Coronary artery (tissue), 2 donors: ENCODE results near the gene MUC20.
"Not testable (repeated sequence)": the region's sequence is repeated elsewhere in the genome, so short reads cannot be mapped to it uniquely, and the experiment has no call there.

ENCODE experiments used
- DNase-seq: peaks from one replicate; pipeline ENCODE4 v3.0.0-alpha.2; 2017; ENCODE audit warnings: low spot score
- H3K27ac ChIP-seq, 2 donors: fragments of 200-600 bp; sonication (generic); one replicate each; pipeline ENCODE4 v1.5.1; 2016 to 2019
- H3K4me3 ChIP-seq: fragments of 200-600 bp; sonication (generic); 2 replicates; pipeline ENCODE4 v1.5.1; 2016; ENCODE audit warnings: mild to moderate bottlenecking, moderate library complexity
- TF ChIP-seq, protein P1 (sequence below): fragments of 200-600 bp; sonication (generic); IDR thresholded peaks from one replicate; pipeline ENCODE4 v1.5.1; 2019; ENCODE audit warnings: antibody characterized with exemption

Gene MUC20

DNA sequence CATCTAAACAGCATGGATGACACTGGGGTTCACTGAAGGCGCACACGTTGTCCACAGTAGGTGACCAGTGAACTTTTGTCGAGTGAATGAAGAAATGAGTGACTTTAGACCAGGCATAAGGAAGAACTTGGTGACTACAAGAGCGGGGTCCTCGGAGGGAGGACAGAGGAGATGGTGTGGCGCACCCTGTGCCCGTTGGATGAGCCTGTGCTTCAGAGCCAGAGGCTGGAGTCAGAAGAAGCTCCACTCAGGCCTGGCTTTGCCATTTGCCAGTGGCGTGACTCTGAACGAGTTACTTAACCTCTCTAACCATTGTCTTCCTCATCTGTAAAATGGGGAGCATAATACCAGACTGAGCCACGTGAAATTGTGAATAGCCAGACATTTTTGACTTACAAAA is 48.8 kb downstream of the MUC20 start:
- no peak for DNase-seq
- Histone ChIP-seq H3K27ac (no peak overlapping the region), H3K4me3 (no peak overlapping the region)
- TF ChIP-seq, protein P1, sequence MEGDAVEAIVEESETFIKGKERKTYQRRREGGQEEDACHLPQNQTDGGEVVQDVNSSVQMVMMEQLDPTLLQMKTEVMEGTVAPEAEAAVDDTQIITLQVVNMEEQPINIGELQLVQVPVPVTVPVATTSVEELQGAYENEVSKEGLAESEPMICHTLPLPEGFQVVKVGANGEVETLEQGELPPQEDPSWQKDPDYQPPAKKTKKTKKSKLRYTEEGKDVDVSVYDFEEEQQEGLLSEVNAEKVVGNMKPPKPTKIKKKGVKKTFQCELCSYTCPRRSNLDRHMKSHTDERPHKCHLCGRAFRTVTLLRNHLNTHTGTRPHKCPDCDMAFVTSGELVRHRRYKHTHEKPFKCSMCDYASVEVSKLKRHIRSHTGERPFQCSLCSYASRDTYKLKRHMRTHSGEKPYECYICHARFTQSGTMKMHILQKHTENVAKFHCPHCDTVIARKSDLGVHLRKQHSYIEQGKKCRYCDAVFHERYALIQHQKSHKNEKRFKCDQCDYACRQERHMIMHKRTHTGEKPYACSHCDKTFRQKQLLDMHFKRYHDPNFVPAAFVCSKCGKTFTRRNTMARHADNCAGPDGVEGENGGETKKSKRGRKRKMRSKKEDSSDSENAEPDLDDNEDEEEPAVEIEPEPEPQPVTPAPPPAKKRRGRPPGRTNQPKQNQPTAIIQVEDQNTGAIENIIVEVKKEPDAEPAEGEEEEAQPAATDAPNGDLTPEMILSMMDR = no peak

DNA sequence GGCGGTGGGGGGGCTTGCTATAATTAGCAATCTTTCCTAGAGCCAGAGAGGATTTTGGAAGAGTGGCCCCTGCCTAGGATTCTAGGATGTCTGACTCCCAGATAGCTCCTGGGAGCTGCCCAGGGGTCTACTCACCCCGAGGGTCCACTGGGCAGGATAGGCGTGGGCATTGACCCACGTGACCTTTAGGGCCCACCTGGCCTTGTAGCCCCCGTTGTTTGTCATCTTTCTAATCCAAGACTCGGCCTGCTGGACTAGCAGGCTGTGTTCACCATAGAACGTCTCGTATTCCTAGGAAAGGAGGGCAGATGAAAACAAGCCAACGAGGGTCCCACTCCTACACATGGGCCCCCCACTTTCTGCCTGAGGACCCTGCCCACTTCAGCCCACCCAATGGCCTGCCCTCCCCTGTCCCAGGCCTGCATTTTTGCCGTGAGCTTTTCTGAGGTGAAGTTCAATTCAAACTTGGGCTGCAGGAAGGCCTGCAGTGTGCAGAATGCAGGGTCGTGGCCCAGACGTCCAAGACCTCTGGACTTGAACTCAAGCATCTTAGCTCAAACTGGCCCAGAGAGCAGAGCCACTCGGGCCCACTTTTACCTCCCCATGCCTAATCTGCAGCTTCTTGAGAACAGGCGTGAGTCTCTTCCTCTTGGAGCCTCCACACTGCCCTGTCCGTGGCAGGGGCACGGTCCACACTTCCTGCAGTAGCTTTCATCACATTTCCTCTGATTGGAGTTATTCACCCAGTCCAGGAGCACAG is 49.5 kb downstream of the MUC20 start:
- DNase-seq = no peak
- TF ChIP-seq, protein P1 = no peak
- H3K4me3 ChIP-seq = no peak overlapping the region
- no peak overlapping the region for H3K27ac ChIP-seq

DNA sequence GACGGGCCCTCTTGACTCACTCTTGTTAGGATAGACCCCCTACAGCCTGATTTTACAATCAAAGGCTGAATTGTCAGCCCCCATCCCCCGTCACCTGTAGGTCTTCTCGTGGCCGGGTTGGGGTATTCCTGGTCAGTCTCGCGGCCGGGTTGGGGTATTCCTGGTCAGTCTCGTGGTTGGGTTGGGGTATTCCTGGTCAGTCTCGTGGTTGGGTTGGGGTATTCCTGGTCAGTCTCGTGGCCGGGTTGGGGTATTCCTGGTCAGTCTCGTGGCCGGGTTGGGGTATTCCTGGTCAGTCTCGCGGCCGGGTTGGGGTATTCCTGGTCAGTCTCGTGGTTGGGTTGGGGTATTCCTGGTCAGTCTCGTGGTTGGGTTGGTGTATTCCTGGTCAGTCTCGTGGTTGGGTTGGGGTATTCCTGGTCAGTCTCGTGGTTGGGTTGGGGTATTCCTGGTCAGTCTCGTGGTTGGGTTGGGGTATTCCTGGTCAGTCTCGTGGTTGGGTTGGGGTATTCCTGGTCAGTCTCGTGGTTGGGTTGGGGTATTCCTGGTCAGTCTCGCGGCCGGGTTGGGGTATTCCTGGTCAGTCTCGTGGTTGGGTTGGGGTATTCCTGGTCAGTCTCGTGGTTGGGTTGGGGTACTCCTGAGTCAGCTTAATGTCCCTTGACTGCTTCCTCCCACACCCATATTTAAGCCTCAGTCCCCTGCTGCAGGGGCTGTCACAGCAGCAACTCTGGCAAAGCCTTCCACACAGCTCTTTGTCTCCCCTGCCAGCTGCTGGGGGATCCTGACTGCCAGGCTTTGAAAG is 50.3 kb downstream of the MUC20 start:
- not testable (repeated sequence) for H3K4me3 ChIP-seq, H3K27ac ChIP-seq, DNase-seq

DNA sequence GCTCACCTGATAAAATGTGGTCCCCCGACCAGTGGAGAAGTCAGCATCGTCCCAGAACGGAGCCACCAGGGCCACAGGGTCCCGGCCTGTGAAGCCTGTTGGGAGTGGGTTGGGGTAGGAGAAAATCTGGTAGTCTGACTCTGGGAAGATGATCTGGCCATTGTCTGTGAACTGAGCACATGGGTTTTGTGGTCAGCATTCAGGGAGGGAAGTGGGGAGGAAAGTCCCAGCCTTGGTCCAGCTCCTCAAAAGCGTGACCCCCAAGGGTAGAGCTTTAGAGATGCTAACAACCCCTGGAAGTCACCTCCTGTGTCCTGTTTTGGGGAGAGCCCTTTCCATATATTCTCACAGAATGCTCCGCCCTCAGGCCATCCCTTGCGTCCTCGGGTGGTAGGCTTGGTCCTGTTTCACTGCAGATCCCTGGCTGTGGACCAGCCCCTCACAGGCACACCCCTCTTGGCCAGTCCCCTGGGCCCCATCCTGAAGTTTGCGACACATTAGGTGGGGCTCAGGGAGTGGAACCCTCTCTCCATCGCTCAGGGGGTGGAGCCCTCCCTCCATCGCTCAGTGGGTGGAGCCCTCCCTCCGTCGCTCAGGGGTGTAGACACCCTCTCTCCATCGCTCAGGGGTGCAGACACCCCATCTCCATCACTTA is 51.0 kb downstream of the MUC20 start:
- TF ChIP-seq, protein P1 = no peak
- no peak for DNase-seq
- Histone ChIP-seq H3K27ac (no peak overlapping the region), H3K4me3 (no peak overlapping the region)

DNA sequence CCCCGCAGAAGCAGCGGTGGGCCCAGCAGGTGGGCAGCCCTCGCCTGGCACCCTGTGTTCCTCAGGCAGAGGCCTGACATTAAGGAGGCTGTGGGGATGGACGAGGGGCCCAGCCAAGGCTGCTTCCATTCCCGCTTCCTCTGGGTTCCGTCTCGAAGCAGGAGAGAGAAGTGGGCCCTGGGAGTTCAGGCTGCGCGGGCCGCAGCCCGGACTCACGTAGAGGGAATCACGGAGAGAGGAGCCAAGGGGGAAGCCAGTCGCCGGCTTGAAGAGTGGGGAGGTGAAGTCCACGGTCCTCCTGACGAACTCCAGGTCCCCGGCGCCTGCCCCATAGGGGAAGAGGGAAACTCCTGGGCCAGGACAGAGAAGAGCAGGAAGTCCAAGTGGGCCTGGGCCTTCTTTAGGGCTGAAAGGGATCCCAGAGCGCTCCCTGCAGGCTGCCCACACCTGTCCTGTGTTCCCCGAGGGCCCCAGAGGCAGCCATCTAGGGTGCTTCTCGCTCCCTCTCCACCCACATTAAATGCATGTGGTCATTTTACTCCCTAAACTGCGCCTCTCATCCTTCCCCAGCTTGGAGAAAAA is 53.3 kb downstream of the MUC20 start:
- no peak for DNase-seq
- TF ChIP-seq, protein P1 = no peak
- H3K4me3 ChIP-seq = no peak overlapping the region
- H3K27ac ChIP-seq = no peak overlapping the region

DNA sequence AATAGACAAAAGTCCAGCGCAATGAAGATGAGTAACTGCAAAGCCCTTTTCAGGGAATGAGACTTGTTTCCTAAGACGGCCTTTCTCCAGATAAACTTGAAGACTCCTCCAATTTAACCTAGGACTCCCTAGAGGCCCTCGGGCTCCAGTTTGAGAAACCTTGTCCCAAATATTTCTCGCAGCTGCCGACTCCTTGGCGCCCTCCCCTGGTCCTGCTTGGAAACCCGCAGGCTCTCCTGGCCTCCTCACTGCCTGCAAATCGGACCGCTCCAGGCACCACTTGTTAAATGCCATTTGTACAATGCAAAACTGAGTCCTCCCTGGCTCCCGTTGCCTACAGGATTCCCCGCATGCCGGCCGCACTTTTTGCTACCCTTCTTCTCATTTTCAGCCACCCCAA is 54.1 kb downstream of the MUC20 start:
- no peak overlapping the region for H3K4me3 ChIP-seq
- no peak overlapping the region for H3K27ac ChIP-seq
- TF ChIP-seq, protein P1 = no peak
- no peak for DNase-seq

DNA sequence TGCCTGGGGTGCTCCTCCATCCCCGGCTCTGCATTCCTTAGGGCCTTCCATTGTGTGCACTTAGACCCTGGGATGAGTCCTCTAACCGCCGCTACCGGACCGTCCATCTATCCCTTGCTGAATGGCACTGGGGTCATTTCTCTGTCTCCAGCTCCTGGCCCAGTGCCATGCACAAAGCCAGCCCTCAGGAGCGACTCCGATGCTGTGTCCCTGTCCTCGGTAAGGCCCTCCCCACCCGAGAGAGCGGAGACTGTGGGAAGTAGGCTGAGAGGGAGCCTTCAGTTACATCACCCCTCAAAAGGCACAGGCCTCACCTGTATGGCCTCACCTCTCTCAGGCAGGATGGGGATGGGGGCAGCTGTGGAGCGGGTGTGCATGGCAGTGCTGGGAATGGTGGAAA is 57.2 kb downstream of the MUC20 start:
- Histone ChIP-seq H3K4me3 (no peak overlapping the region), H3K27ac (no peak overlapping the region)
- TF ChIP-seq, protein P1 = no peak
- no peak for DNase-seq

DNA sequence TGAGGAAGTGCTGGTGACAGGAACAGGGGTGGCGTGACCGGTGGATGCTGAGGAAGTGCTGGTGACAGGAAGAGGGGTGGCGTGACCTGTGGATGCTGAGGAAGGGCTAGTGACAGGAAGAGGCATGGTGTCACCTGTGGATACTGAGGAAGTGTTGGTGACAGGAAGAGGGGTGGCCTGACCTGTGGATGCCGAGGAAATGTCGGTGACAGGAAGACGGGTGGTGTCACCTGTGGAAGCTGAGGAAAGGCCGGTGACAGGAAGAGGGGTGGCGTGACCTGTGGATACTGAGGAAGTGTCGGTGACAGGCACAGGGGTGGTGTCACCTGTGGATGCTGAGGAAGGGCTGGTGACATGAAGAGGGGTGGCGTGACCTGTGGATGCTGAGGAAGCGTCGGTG is 60.5 kb downstream of the MUC20 start:
- not testable (repeated sequence) for H3K4me3 ChIP-seq, H3K27ac ChIP-seq, DNase-seq
